Activated CD8-positive, alpha-beta memory T cell treated with anti-CD3 and anti-CD28 coated beads for 48 hours (primary cell): ENCODE data around the gene PRR15.

ENCODE experiments used
- DNase-seq, 3 experiments: peaks; one replicate each; pipeline ENCODE4 v3.0.0-alpha.2; 2020; ENCODE audit warnings: low read depth in 2 of 3, low spot score in 2 of 3

The PRR15 gene

DNA sequence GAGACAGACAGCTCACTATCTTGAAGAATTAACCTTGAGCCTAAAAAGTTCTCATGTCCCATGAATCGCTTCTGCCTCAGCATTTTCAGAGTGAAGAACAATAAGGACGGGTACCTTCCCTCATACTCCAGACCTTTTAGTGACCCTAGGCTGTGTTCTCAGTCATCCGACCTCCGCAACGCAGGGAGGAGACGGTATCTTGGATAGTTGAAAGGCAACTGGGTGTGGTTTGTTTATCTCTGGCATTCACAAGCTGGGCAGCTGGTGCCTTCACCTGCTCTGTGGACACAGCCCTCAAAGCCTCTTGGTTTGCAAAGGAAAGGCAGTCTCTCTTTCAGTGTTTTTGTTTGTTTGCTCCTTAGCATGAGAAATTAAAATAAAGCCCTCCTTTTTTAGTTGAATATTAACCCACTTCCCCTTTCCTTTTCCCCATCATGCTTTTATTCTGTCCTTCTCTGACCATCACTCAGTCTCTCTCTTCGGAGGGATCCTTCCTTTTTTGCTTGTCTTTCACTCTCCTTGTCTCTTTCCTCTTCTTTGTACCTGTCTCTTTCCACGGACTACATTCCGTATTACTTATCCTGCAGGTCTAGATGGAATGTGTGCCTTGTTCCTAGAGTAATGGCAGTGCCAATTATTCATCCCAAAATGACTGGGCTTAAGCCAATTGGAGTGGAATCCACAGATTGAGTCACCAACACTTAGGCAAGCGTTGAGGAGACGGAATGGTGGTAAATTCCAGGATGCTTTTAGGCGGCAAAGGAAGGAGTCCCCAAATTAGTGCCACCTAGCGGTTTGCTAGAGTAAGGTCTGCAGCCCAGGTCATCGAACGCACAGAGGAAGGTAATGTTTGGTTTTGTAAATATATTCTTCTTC, 45.8 kb downstream of the PRR15 start:
- DNase-seq = no peak

DNA sequence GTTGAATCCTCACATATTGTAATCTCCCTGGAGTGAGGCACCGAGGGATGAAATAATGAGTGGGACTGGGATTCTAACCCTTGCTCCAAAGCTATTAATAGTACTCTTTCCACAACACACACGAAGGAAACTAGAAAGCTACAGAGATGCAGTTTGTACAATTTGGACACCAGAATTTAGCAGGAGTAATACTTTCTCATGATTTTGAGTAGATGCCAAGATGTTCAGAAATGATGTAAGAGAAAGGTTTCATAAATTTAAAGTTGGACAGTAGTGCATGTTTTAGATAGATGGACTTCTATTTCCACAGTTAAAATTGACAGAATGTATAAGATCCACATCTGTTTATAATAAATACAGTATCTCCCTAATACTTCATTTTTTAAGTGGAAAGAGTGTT, 46.5 kb downstream of the PRR15 start:
- no peak for DNase-seq

DNA sequence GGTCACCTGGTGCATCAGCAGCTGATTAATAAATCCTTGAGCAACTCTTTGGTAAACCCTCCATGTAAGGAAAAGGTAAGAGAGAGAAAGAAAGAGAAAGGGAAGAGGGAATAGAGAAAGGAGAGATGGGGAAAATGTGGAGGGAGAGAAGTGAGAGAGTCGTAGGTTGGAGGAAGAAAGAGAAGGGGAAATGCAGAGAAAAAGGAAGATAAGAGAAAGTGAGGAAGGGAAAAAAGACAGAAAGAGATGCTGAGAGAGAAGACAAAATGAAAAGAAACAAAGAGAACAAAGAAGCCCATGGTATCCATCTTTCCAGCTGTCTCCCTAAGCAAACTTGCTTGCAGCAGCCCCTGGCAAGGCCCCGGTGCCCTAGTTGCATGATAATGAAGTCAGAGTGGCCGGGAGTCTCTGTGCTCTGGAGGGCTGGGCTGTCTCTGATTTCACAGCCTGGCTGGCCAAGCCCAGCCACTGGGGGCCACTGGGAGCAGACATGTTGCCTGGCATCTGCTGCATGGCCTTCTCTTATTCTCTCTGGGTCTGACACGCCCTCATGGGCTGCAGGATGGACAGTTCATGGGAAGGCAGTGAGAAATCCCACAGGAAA, 48.4 kb downstream of the PRR15 start:
- no peak for DNase-seq

DNA sequence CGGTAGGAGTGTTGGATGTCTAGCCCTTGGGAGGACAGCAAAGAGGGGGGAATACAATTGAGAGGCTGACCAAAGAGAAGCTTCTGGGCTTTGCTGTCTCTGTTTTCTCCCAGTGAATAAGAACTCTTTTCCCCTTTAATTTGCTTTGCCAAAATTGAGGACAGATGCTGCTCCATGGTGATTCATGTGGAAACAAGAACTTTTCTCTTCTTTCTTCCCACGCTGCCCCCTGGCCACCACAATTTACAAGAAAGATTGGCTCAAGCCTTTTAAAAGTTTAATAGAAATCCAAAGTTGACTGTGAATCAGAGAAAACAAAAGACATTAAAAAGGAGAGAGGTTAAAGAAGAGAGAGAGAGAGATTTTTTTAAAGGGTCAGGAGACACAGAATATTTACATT, 49.0 kb downstream of the PRR15 start:
- DNase-seq = no peak

DNA sequence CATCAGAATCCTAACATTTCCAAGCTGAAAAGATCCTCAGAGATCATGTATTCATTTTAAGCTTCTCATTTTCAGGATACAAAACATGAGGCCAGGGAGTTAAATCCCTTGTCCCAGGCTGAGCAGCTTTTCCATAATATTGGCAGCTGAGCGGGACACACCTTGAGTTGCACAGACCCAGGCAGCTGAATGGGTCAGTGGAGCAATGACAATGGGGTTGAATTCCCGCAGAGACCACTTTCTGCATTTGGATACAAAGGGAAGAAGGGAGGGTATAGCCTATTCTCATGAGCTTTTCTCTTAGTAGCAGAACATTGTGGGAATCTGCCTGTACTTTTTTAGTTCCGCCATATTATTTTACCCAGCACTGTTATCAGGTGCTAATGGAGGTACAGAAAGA, 49.5 kb downstream of the PRR15 start:
- no peak for DNase-seq

DNA sequence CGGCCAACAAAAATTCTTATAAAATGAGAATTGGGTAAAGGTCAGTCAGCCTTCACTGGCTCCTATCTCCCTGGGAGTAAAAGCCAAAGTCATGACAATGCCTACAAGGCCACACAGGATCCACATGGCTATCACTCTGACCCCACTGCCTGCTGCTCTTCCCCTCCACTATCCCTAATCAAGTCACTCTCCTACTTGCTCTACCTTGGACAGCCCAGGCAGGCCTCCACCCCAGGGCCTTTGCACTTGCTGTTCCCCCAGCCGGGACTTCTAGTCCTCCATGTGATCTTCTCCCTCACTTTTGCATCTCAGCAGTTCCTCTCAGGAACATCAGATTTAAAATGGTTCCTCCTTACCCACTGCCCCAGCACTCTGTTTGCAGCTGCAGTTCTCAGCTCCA, 50.6 kb downstream of the PRR15 start:
- DNase-seq = no peak
